ENCODE measurements around the gene RGS19.

DNA sequence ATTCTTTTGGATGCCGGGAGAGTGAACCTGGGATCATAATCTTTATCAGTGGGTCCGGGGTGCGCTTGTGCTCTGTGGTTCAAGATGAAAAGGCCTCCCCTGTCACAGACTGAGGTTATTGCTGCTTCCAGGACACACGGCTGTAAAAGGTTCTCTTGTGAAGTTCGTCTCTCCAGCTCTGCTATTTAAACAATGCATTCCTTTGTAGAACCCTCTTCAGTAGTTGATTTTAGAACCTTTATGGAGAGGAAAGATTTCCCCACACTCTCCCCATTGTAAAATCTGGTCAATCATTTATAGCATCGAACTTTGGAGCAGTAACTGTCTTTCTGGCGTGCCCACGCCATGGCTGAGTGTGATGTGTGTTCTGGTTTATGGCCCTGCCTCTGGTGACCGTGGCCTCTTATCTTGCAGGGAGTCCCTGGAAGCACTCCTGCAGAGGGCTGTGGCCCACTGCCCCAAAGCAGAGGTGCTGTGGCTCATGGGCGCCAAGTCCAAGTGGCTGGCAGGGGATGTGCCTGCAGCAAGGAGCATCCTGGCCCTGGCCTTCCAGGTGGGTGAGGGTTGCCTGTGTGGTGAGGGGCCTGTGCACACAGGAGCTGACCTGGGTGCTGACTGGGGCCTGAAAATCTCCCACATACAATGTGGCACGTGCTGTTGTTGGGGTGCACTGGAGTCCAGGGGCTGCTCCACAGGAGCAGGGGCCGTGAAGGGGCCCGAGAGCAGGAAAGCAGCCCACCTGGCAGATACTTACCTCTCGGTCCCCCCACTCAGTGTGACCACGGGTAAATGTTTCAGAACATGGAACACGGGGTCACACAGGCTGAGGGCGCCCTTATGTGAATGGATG, 55.0 kb downstream of the RGS19 start:
- TF ChIP-seq POLR2A (IDR thresholded peaks at IDR 0.05; ENCODE audit: low read depth, low read length) (no peak), POLR2AphosphoS5 (IDR thresholded peaks at IDR 0.05; ENCODE audit: low read depth, low read length) (no peak), TAF1 (IDR thresholded peaks at IDR 0.05; ENCODE audit: borderline replicate concordance, low read depth, low read length) (no peak)
